Activated T-helper 1 cell treated with Interleukin-2 at 50 U/mL for 16 hours (primary cell): ENCODE results near the gene DCD.
"Not testable (repeated sequence)": the region's sequence is repeated elsewhere in the genome, so short reads cannot be mapped to it uniquely, and the experiment has no call there.

Experiments
- DNase-seq: peaks from one replicate; pipeline ENCODE4 v3.0.0-alpha.2; 2020; ENCODE audit warnings: low read depth

Gene DCD

GRCh38 chr12:54648265-54648664, at the start of gene DCD:
TSS of gene DCD (minus strand) at chr12:54648365. CDS start at chr12:54648303, 62 bp downstream.
- no peak for DNase-seq

GRCh38 chr12:54697851-54698250, 49.7 kb upstream of the DCD start:
- DNase-seq: no peak

GRCh38 chr12:54692353-54692752, 44.2 kb upstream of the DCD start:
- DNase-seq: no peak

- no peak for DNase-seq
These were observed 41.8 kb upstream of the DCD start for GRCh38 chr12:54689984-54690383.

GRCh38 chr12:54689034-54689372, 40.8 kb upstream of the DCD start:
- no peak for DNase-seq

- no peak for DNase-seq
These were observed 40.3 kb upstream of the DCD start for GRCh38 chr12:54688309-54689033.

GRCh38 chr12:54684636-54685630, 36.8 kb upstream of the DCD start:
- no peak for DNase-seq

- DNase-seq: no peak
These were observed 35.2 kb upstream of the DCD start for GRCh38 chr12:54683398-54683797.

- DNase-seq: no peak
These were observed 34.5 kb upstream of the DCD start for GRCh38 chr12:54682674-54683073.

- DNase-seq: no peak
These were observed 32.2 kb upstream of the DCD start for GRCh38 chr12:54680374-54680773.

GRCh38 chr12:54678131-54678530, 30.0 kb upstream of the DCD start:
- no peak for DNase-seq

GRCh38 chr12:54667945-54668344, 19.8 kb upstream of the DCD start:
- DNase-seq: no peak

- no peak for DNase-seq
These were observed 17.8 kb upstream of the DCD start for GRCh38 chr12:54666008-54666407.

- DNase-seq: not testable (repeated sequence)
These were observed 17.0 kb upstream of the DCD start for GRCh38 chr12:54665022-54665635.

- DNase-seq: no peak
These were observed 15.4 kb upstream of the DCD start for GRCh38 chr12:54663603-54664002.

- no peak for DNase-seq
These were observed 13.9 kb upstream of the DCD start for GRCh38 chr12:54662026-54662425.

GRCh38 chr12:54661048-54661447, 12.9 kb upstream of the DCD start:
- DNase-seq: no peak

- no peak for DNase-seq
These were observed 12.3 kb upstream of the DCD start for GRCh38 chr12:54660320-54660962.

GRCh38 chr12:54658306-54659264, 10.4 kb upstream of the DCD start:
- DNase-seq: no peak

GRCh38 chr12:54657105-54657607, 9.0 kb upstream of the DCD start:
- no peak for DNase-seq

GRCh38 chr12:54654926-54655325, 6.8 kb upstream of the DCD start:
- no peak for DNase-seq
